ENCODE measurements around the gene RCBTB1. TPM values are rescaled to one million over a fixed set of nuclear protein-coding genes. Genes with fewer than 3 reads are reported as not detected.

RCBTB1 gene
- total RNA-seq, 1 donor from 2014 or later = 11.9 TPM

DNA sequence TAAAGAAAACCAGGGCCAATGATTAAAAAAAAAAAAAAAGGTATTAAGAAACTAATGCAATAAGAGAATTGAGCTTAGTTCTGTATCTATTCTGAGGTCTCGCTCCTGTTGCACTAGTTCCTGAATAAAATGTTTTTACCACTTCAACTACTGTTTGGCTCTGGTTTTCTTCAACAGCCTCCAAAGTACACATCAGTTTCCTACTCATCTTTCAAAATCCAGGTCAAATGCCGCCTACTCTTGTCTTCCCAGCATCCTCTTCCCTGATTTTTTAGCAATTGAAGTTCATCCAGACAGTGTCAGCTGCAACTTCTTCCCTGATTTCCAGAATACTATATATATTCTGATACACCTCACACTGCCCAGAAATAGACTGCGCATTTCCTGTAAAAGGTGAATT, 1.4 kb upstream of the RCBTB1 start:
- no peak for DNase-seq (ENCODE audit: low read depth)
- TF ChIP-seq, protein P1, sequence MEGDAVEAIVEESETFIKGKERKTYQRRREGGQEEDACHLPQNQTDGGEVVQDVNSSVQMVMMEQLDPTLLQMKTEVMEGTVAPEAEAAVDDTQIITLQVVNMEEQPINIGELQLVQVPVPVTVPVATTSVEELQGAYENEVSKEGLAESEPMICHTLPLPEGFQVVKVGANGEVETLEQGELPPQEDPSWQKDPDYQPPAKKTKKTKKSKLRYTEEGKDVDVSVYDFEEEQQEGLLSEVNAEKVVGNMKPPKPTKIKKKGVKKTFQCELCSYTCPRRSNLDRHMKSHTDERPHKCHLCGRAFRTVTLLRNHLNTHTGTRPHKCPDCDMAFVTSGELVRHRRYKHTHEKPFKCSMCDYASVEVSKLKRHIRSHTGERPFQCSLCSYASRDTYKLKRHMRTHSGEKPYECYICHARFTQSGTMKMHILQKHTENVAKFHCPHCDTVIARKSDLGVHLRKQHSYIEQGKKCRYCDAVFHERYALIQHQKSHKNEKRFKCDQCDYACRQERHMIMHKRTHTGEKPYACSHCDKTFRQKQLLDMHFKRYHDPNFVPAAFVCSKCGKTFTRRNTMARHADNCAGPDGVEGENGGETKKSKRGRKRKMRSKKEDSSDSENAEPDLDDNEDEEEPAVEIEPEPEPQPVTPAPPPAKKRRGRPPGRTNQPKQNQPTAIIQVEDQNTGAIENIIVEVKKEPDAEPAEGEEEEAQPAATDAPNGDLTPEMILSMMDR (conservative IDR thresholded peaks at IDR 0.05; ENCODE audit: low read depth, low read length) = no peak
- no peak overlapping the region for H3K4me3 ChIP-seq (ENCODE audit: low read depth, low read length)

DNA sequence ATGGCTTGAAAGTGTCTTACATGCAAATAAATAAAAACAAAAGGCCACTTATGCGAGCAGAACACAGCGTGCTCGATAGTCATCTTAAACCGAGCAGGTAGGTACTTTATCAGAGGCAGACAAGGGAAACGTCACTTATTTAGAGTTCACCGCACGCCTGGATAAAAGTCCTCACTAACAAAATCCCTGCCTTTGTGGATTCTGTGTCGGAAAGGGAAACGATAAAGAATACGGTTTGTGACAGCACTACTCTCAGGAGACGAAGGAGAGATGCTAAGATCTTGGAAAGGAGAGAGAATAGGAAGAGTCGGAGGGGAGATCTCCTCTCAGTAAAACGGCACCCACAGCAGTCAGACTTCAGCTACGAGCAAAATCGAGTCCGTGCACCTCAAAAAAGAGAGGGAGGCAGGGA, 581 bp downstream of the RCBTB1 start:
- DNase-seq (ENCODE audit: low read depth) = no peak

DNA sequence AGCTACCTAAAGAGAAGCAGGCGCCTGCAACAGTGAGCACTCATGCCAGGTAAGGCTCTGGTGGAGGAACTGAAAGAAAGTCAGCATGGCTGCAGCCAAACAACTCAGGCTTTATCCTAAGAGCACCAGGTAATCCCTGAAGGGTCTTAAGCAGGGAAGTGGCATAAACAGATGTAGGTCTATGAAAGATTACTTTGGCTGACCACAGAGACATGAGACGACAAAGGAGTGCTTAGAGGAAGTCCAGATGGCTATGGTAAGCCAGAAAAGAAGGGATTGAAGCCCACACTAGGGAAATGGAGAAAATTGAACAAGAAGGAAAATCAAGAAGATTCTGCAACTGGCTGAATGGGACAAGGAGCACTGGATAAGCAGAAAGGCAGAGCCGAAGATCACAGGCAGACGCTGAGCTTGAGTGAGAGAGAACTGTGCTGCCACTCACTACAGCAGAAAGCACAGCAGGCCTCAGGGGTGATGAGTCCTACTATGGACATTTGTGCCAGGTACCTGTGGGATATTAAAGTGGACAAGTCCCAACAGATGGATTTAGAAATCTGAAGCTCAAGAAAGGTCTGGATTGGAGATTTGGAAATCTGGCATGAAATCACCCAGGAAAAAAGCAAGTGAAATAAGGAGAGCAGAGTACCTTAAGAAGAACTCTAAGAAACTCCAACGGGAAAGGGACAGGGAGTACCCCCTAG, 4.2 kb downstream of the RCBTB1 start:
- DNase-seq (ENCODE audit: low read depth) = no peak
- TF ChIP-seq, protein P1 (conservative IDR thresholded peaks at IDR 0.05; ENCODE audit: low read depth, low read length) = no peak
- no peak overlapping the region for H3K4me3 ChIP-seq (ENCODE audit: low read depth, low read length)

More for the DNA sequence above, 581 bp downstream of the RCBTB1 start:
- TF ChIP-seq, protein P1 (conservative IDR thresholded peaks at IDR 0.05; ENCODE audit: low read depth, low read length) = no peak
- H3K4me3 ChIP-seq (ENCODE audit: low read depth, low read length) = peak overlapping the region; percentile 70

DNA sequence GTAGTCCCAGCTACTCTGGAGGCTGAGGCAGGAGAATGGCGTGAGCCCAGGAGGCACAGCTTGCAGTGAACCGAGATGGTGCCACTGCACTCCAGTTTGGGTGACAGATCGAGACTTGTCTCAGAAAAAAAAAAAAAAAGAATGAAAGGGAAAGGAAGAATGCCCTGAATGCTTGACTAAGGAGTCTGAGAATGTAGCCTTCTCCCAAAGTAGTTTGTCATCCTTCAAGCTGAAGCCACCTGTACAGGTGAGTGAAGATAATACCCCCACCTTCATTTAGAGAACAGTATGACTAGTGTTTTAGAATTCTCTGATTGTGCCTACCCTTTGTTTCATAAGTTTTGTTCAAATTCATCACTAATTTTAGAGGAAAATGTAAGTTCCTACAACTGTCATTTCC, 5.9 kb downstream of the RCBTB1 start:
- TF ChIP-seq, protein P1 (conservative IDR thresholded peaks at IDR 0.05; ENCODE audit: low read depth, low read length) = no peak
- H3K4me3 ChIP-seq (ENCODE audit: low read depth, low read length) = no peak overlapping the region
- DNase-seq (ENCODE audit: low read depth) = no peak

DNA sequence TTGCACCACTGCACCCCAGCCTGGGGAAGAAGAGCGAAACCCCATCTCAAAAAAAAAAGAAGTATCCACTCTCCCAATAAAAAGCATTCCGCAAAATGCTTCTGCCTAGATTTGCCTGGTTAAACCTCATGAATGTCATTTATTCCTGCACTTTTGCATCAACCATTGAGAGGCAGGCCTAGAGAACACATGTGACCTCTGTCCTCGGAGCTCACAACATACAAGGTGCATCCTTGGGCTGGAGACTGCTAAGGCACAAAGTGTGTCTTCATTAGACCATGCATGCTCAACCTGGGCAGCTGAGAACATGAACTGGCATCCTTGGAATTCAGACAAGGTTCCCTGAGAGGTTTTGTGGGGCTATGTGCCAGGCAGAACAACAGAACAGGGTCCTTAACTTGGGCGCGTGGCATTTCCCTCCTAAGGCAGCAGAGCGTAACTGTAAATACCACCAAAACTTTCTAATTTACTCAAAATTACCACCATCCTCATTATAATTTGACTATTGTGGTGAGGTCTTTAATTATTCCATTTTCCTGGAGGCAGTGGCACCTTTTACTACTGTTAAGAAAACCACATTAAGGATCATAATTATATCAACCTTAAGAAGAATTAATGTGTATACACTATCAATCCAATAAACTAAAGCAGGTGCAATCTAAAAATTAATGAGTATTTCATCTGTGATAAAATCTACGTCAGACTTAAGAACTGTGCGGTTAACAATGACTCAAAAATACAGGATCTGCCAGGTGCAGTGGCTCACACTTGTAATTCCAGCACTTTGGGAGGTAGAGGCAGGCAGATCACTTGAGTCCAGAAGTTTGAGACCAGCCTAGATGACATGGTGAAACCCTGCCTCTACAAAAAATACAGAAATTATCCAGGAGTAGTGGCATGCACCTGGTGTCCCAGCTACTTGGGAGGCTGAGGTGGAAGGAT, 13.8 kb downstream of the RCBTB1 start:
- H3K4me3 ChIP-seq (ENCODE audit: low read depth, low read length) = no peak overlapping the region
- DNase-seq (ENCODE audit: low read depth) = no peak
- TF ChIP-seq, protein P1 (conservative IDR thresholded peaks at IDR 0.05; ENCODE audit: low read depth, low read length) = no peak

DNA sequence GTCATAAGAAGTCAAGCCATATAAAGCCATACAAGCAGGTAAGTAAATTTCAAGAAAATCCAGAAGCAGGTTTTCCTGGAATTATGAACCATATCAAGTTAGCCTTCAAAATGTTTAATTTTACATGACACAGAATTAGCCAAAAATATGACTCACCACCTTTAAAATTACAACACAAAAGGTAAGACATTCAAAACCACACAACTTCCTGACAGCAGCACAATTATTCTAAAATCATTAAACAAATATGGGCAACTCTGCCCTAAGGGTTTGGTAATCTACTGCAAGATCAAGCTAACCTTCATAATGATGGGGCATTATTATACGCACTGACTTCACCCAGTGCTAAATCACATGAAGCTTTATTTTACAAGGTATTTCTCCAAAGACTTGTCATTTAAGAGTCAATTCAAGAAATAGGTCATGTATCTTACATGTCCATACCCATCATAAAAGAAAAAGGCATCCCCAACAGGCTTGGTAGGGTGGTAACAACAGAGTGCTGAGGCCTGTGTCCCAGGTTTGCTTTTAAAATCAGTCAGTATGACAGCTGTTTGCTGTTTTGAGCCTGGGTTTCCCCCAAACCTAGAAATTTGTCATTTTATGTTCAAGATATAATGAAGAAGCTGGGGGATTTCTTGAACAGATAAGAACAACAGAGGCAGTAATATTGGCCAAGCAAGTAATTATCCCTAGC, 15.2 kb downstream of the RCBTB1 start:
- H3K4me3 ChIP-seq (ENCODE audit: low read depth, low read length) = no peak overlapping the region
- TF ChIP-seq, protein P1 (conservative IDR thresholded peaks at IDR 0.05; ENCODE audit: low read depth, low read length) = no peak
- DNase-seq (ENCODE audit: low read depth) = no peak
